Body of pancreas (tissue), 4 donors: ENCODE results near the gene ZSCAN10.

ENCODE experiments used
- CTCF ChIP-seq, 7 experiments: fragments of 450-650 bp in 4 of 7; fragments of 200-600 bp in 3 of 7; sonication (generic) in 3 of 7; IDR thresholded peaks; one replicate each; pipeline ENCODE4 v1.5.1; 2016 to 2019; ENCODE audit warnings: antibody characterized with exemption in 7 of 7
- POLR2A ChIP-seq, 3 donors: fragments of 450-650 bp; IDR thresholded peaks; one replicate each; pipeline ENCODE4 v1.6.1; 2016; ENCODE audit warnings: antibody characterized with exemption in 3 of 3, mild to moderate bottlenecking in 2 of 3

- TF ChIP-seq CTCF (IDR thresholded peaks at IDR 0.05): no peak
- no peak for TF ChIP-seq POLR2A (IDR thresholded peaks at IDR 0.05)
These were observed 22.9 kb upstream of the ZSCAN10 start for GRCh38 chr16:3121851-3122467.
